Measurements from ENCODE around the gene DNAJC30.
"Not testable (repeated sequence)": the region's sequence is repeated elsewhere in the genome, so short reads cannot be mapped to it uniquely, and the experiment has no call there.

DNAJC30 gene
- 9.0 to 14.8 (median 11.9) reads per million in 9 experiments for total RNA-seq

DNA sequence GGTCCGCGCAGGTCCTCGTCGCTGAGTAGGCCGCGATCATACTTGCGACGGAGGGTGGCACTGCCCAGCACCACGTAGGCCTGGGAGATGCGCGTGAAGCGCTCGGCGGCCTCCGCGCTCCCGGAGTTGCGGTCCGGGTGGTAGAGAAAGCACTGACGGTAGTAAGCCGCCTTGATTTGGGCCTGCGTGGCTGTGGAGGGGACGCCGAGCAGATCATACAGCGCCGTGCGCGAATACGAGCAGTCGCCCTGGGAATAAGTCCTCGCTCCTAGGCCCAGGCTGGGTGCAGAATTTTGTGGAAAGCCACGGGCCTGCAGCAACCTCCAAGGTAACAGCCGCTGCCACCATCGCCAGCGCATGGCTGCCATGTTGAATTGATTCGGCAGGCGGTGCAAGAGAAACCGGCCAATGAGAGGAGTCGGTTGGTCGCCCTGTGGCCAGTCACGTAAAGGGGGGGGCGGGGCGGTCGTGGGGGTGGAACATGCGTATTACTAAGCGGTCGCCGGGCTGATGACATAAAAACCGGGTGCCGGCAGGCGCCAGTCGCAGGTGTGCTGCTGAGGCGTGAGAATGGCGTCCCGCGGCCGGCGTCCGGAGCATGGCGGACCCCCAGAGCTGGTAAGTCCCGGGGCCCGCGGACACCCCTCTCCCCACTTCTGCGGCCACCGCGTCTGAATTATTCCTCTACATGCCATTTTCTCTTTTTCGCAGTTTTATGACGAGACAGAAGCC, at the start of gene DNAJC30, which contains the start of gene BUD23:
Gene DNAJC30 (minus strand): TSS at position 398 of the 732 bp plus-strand sequence. CDS start 30 bp downstream, at position 368.
Gene BUD23 (plus strand): TSS at position 542 of the 732 bp plus-strand sequence. CDS start 29 bp downstream, at position 571.
- Mint-ChIP-seq H3K27me3 (no peaks in the 10 kb centered on the region), H3K36me3 (ENCODE audit: insufficient read depth) (peaks cover 44% of the 10 kb centered on the region), H3K27ac (peak within 1 kb of the TSS; percentile 97 to 98), H3K4me1 (ENCODE audit: low read depth in 2 of 2) (peaks cover 16 to 21% of the 10 kb centered on the region in 2 donors), H3K9me3 (no peaks in the 10 kb centered on the region), H3K4me3 (peak within 1 kb of the TSS; percentile 96 to 99)
- peak; percentile 85 to 89 (median 87) for DNase-seq
- ATAC-seq (replicated peaks): peak; percentile 96

DNA sequence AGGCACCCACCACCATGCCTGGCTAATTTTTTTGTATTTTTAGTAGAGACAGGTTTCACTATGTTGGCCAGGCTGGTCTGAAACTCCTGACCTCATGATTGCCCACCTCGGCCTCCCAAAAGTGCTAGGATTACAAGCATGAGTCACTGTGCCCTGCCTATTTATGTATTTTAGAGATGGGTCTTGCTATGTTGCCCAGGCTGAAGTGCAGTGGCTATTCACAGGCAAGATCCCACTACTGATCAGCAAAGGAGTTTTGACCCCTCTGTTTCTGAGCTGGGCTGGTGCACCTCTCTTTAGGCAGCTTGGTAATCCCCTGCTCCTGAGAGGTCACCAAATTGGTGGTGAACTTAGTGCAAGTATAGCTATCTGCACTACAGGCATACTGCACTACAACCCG, 49.1 kb upstream of the DNAJC30 start:
- H3K4me1 Mint-ChIP-seq (ENCODE audit: low read depth in 2 of 2): peaks cover 6 to 10% of the 10 kb centered on the region in 2 donors
- peaks cover 10% of the 10 kb centered on the region for H3K36me3 Mint-ChIP-seq (ENCODE audit: insufficient read depth)
- H3K27me3 Mint-ChIP-seq: peaks cover 14 to 16% of the 10 kb centered on the region in 2 donors
- H3K27ac Mint-ChIP-seq: no peak overlapping the region
- ATAC-seq (replicated peaks) (no peak), DNase-seq (no peak)
- no peaks in the 10 kb centered on the region for H3K9me3 Mint-ChIP-seq
- H3K4me3 Mint-ChIP-seq: no peak overlapping the region

DNA sequence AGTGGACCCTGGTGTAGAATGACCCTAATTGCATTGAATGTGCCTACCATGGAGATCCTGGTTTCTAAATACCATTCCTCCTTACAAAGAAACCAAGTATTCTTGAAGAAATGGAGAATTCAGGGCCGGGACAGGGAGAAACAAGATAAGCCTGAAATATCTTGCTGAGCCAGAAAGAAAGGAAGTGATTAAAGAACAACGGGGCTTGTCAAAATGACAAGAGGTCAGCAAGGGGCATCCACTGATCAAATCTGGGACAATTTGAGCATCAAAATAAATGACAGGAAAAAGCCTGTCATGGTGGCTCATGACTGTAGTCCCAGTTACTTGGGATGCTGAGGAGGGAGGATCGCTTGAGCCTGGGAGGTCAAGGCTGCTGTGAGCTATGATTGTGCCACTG, 47.2 kb upstream of the DNAJC30 start:
- Mint-ChIP-seq H3K4me3 (no peak overlapping the region), H3K27me3 (peaks cover 14 to 16% of the 10 kb centered on the region in 2 donors), H3K4me1 (ENCODE audit: low read depth in 2 of 2) (peaks cover 4 to 7% of the 10 kb centered on the region in 2 donors), H3K9me3 (no peaks in the 10 kb centered on the region), H3K36me3 (ENCODE audit: insufficient read depth) (peaks cover 10% of the 10 kb centered on the region), H3K27ac (no peak overlapping the region)
- ATAC-seq (replicated peaks): no peak
- no peak for DNase-seq

DNA sequence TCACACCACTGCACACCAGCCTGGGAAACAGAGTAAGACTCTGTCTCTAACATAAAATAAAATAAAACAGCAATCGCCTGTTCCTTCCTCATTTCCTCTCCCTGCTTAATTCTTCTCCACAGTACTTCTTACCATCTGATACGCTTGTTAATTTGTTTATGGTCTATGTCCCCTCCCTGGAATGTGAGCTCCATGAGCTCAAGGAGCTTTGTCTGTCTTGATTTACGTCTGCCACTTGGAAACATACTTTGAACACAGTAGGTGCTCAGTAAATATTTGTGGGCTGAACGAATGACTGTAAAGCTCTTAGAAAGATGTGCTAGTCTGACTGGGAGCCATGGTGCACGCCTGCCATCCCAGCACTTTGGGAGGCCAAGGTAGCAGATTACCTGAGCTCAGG, 45.3 kb upstream of the DNAJC30 start:
- peaks cover 4% of the 10 kb centered on the region for H3K36me3 Mint-ChIP-seq (ENCODE audit: insufficient read depth)
- no peak overlapping the region for H3K27ac Mint-ChIP-seq
- no peak overlapping the region for H3K4me3 Mint-ChIP-seq
- ATAC-seq (replicated peaks): no peak
- H3K27me3 Mint-ChIP-seq: peaks cover 14 to 16% of the 10 kb centered on the region in 2 donors
- H3K9me3 Mint-ChIP-seq: no peaks in the 10 kb centered on the region
- peaks cover 0 to 3% of the 10 kb centered on the region in 2 donors for H3K4me1 Mint-ChIP-seq (ENCODE audit: low read depth in 2 of 2)
- no peak for DNase-seq

DNA sequence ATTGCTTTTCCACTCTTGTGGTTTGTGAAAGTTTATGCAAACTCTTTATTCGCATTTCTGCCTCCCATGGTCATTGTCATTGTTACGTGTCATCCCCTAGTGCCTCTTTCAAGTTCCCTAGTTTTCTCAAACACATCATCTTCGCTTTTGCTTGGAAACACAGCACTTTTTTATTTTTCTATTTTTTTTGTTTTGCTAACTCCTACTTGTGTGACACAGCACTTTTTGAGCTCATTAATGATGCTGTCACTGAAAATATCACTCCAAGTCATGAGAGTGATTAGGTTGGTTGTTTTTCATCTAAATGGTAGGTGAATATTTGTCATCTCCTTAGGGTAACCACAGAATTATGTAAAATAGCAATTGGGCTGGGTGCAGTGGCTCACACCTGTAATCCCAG, 44.7 kb upstream of the DNAJC30 start:
- Mint-ChIP-seq H3K27ac (no peak overlapping the region), H3K4me1 (ENCODE audit: low read depth in 2 of 2) (peaks cover 0 to 2% of the 10 kb centered on the region in 2 donors), H3K27me3 (peaks cover 14 to 16% of the 10 kb centered on the region in 2 donors), H3K4me3 (no peak overlapping the region), H3K9me3 (no peaks in the 10 kb centered on the region), H3K36me3 (ENCODE audit: insufficient read depth) (peaks cover 3% of the 10 kb centered on the region)
- no peak for ATAC-seq (replicated peaks)
- no peak for DNase-seq

DNA sequence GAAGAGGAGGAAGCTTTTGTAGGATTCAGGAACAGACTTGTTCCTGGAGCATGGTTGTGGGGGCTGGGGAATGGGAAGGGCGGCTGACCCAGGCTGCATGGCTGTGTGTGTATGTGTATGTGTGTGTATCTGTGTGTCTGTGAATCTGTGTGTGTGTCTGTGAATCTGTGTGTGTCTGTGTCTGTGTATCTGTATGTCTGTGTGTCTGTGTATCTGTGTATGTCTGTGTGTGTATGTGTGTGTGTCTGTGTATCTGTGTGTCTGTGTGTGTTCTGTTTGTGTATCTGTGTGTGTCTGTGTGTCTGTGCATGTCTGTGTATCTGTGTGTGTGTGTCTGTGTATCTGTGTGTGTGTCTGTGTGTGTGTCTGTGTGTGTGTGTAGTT, 42.8 kb upstream of the DNAJC30 start:
- H3K27me3 Mint-ChIP-seq: peaks cover 14 to 16% of the 10 kb centered on the region in 2 donors
- no peaks in the 10 kb centered on the region for H3K9me3 Mint-ChIP-seq
- ATAC-seq (replicated peaks) (peak; percentile 9), DNase-seq (no peak)
- no peaks in the 10 kb centered on the region for H3K4me1 Mint-ChIP-seq (ENCODE audit: low read depth in 2 of 2)
- H3K27ac Mint-ChIP-seq: no peak overlapping the region
- no peak overlapping the region for H3K4me3 Mint-ChIP-seq
- no peaks in the 10 kb centered on the region for H3K36me3 Mint-ChIP-seq (ENCODE audit: insufficient read depth)

DNA sequence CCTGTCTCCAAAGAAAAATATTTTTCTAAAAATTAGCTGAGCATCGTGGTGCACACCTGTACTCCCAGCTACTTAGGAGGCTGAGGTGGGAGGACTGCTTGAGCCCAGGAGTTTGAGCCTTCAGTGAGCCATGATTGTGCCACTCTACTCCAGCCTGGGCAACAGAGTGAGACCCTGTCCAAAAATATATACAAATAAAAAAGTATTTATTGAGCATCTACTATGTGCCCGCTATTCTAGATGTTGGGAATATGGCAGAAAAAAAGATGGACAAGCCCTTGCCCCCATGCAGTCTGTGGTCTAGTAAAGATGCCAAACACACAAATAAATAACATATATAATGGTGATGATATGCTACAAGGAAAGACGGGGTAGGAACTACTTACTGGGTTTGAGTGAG, 40.6 kb upstream of the DNAJC30 start:
- ATAC-seq (replicated peaks) (no peak), DNase-seq (no peak)
- Mint-ChIP-seq H3K36me3 (ENCODE audit: insufficient read depth) (peaks cover 13% of the 10 kb centered on the region), H3K9me3 (no peaks in the 10 kb centered on the region), H3K27me3 (peaks cover 11 to 12% of the 10 kb centered on the region in 2 donors), H3K4me1 (ENCODE audit: low read depth in 2 of 2) (peaks cover 5 to 6% of the 10 kb centered on the region in 2 donors), H3K4me3 (no peak overlapping the region), H3K27ac (no peak overlapping the region)

DNA sequence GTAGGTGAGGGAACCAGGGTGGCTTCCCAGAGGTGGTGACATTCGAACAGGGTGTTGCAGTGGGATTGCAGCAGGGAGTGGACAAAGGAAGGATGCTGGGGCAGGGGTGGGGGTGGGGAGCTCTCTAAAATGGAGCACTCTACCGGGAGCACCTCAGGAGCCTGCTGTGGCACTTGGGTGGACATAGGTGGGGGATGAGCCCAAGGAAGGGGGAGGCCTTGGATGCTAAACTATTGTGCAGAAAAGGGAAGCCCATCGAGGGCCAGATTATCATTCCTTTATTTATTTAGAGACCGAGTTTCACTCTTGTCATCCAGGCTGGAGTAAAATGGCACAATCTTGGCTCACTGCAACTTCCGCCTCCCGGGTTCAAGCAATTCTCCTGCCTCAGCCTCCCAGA, 39.5 kb upstream of the DNAJC30 start:
- Mint-ChIP-seq H3K9me3 (no peaks in the 10 kb centered on the region), H3K4me1 (ENCODE audit: low read depth in 2 of 2) (peaks cover 11% of the 10 kb centered on the region in 2 donors), H3K27ac (no peak overlapping the region), H3K27me3 (peaks cover under 1 to 1% of the 10 kb centered on the region in 2 donors), H3K36me3 (ENCODE audit: insufficient read depth) (peaks cover 15% of the 10 kb centered on the region), H3K4me3 (no peak overlapping the region)
- ATAC-seq (replicated peaks) (no peak), DNase-seq (no peak)

DNA sequence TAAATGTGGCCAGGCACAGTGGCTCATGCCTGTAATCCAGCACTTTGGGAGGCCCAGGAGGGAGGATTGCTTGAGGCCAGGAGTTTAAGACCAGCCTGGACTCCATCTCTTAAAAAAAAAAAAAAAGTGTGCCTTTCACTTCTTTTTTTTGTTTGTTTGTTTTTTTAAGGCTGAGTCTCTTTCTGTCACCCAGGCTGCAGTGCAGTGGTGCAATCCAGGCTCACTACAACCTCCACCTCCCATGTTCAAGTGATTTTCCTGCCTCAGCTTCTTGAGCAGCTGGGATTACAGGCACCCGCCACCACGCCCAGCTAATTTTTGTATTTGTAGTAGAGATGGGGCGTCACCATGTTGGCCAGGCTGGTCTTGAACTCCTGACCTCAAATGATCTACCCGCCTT, 38.9 kb upstream of the DNAJC30 start:
- DNase-seq; H3K27me3 Mint-ChIP-seq; ATAC-seq (replicated peaks): not testable (repeated sequence)

DNA sequence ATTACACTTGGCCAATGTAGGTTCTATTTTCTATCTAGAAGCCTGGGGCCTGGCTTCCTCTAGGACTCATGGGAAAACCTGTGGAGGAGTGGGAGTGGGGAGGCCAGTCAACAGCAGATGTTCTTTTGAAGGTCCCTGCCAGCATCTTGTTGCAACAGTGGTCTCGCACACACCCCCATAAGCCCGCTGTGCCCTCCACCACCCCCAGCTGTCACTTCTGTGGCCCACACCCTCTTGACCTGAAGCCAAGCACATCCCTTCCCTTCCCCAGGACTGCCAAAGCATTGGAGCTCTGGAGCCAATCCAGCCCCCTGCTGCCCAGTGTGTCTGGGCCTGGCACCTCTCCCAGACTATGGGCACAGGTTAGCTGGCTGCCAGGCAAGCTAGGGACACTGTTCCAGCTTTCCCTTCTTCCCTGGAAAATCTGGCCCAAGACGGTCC, 38.1 kb upstream of the DNAJC30 start:
- DNase-seq (no peak), ATAC-seq (replicated peaks) (no peak)
- Mint-ChIP-seq H3K27ac (no peak overlapping the region), H3K9me3 (no peaks in the 10 kb centered on the region), H3K4me3 (peak overlapping the region; percentile 81 to 86), H3K36me3 (ENCODE audit: insufficient read depth) (peaks cover 15% of the 10 kb centered on the region), H3K27me3 (no peaks in the 10 kb centered on the region), H3K4me1 (ENCODE audit: low read depth in 2 of 2) (peaks cover 19 to 22% of the 10 kb centered on the region in 2 donors)

More for the DNA sequence above, 38.9 kb upstream of the DNAJC30 start:
- not testable (repeated sequence) for H3K4me3 Mint-ChIP-seq, H3K27ac Mint-ChIP-seq, H3K9me3 Mint-ChIP-seq
- Mint-ChIP-seq H3K36me3 (ENCODE audit: insufficient read depth) (peaks cover 15% of the 10 kb centered on the region), H3K4me1 (ENCODE audit: low read depth in 2 of 2) (peaks cover 14 to 17% of the 10 kb centered on the region in 2 donors)

DNA sequence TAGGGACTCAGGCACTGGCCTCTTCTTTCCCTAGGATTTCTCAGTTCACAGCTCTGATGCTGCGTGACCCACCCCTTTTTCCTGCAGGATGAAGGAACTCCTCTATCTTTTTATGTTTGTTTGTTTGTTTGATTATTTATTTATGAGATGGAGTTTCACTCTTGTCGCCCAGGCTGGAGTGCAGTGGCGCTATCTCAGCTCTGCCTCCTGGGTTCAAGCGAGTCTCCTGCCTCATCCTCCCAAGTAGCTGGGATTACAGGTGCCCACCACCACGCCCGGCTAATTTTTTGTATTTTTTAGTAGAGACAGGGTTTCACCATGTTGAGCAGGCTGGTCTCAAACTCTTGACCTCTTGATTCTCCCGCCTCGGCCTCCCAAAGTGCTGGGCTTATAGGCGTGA, 37.2 kb upstream of the DNAJC30 start:
- Mint-ChIP-seq H3K4me1 (ENCODE audit: low read depth in 2 of 2) (peaks cover 20 to 26% of the 10 kb centered on the region in 2 donors), H3K36me3 (ENCODE audit: insufficient read depth) (peaks cover 15% of the 10 kb centered on the region), H3K4me3 (peak overlapping the region; percentile 81 to 86), H3K27ac (peak overlapping the region in 1 of 2 donors; percentile 71)
- not testable (repeated sequence) for H3K9me3 Mint-ChIP-seq; DNase-seq; H3K27me3 Mint-ChIP-seq; ATAC-seq (replicated peaks)

DNA sequence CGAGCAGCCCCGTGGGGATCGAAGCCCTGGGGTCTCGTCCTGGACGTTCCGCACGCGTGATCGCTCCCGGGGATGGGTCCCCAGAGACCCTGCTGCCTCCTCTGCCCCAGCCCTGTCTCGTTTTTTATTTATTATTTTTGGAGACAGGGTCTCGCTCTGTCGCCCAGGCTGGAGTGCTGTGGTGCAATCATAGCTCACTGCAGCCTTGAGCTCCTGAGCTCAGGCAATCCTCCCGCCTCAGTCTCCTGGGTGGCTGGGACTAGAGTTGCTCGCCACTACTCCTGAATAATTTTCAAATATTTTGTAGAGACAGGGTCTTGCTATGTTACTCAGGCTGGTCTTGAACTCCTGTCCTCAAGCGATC, 36.5 kb upstream of the DNAJC30 start:
- DNase-seq: no peak
- Mint-ChIP-seq H3K27ac (peak overlapping the region in 1 of 2 donors; percentile 71), H3K4me1 (ENCODE audit: low read depth in 2 of 2) (peaks cover 20 to 26% of the 10 kb centered on the region in 2 donors), H3K4me3 (peak overlapping the region; percentile 81 to 86), H3K36me3 (ENCODE audit: insufficient read depth) (peaks cover 15% of the 10 kb centered on the region), H3K27me3 (no peaks in the 10 kb centered on the region), H3K9me3 (no peaks in the 10 kb centered on the region)
- no peak for ATAC-seq (replicated peaks)

DNA sequence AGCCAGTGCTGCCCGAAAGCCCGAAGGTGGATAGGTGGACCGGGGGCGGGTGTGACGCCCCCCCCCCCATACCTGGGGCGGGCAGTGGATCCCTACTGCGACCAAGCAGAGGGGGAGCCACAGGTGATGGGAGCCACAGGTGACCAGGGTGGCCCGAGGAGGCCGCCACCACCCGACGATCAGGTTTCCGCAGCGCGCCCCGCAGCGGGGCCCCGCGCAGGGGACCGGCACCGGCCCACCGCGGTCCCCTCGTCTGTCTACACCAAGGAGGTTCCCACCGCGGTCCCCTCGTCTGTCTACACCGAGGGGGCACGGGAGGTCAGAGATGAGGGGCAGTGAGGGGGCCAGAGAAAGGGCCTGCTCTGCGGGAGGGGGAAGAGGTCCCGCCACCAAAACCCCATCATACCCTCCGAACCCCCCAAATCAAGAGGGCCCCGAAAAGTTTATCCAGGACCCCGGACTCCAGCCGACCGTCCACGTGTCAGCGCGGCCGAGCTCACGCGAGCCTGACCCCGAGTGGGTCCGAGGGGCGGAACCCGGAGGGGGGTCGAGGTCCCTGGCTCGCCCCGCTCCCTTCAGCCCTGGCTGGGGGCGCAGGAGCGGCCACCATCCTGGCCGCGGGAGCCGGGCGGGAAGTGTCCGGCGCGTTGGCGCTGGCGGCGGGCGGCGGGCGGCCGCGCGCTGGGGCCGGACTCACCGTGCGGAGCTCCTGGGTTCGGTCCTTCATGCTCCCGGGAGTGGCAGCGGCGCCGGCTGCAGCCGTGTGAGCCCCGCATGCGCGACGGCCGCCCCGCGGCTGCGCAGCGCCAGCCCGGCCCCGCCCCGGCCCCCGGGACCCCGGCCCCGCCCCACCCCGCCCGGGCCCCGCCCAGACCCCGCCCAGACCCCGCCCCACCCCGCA, 35.9 kb upstream of the DNAJC30 start, which contains the start of gene STX1A:
Gene STX1A (minus strand): TSS at position 765 of the 901 bp plus-strand sequence. CDS start 38 bp downstream, at position 727.
- no peaks in the 10 kb centered on the region for H3K27me3 Mint-ChIP-seq
- H3K36me3 Mint-ChIP-seq (ENCODE audit: insufficient read depth): peaks cover 15% of the 10 kb centered on the region
- peak within 1 kb of the TSS; percentile 81 to 89 for H3K4me3 Mint-ChIP-seq
- peaks cover 20 to 26% of the 10 kb centered on the region in 2 donors for H3K4me1 Mint-ChIP-seq (ENCODE audit: low read depth in 2 of 2)
- peak; percentile 66 for ATAC-seq (replicated peaks)
- peak within 1 kb of the TSS; percentile 38 to 71 for H3K27ac Mint-ChIP-seq
- DNase-seq: peak; percentile 52 to 67 (median 56)
- H3K9me3 Mint-ChIP-seq: no peaks in the 10 kb centered on the region
